A673 (cell line): ENCODE measurements around the gene HMCN1. TPM values are rescaled to one million over a fixed set of nuclear protein-coding genes. Genes with fewer than 3 reads are reported as not detected.

ENCODE experiments used
- BruUV-seq: library from RNA; stranded (reverse); fragments of 400-500 nt; replicated peaks from 2 replicates; lab custom pipeline; 2021; lab: Mats Ljungman, UMichigan
- CTCF ChIA-PET: fragments of 300-600 bp; sonication (Branson Sonifier 250); formaldehyde crosslinking; loops from one replicate; lab custom pipeline; 2022; ENCODE audit warnings: antibody characterized with exemption; lab: Charles Lee
- POLR2A ChIA-PET: fragments of 300-600 bp; sonication (Branson Sonifier 250); formaldehyde crosslinking; loops from one replicate; lab custom pipeline; 2022; ENCODE audit warnings: antibody characterized with exemption; ENCODE audit not compliant: low non-redundant PET; lab: Charles Lee
- DNase-seq: peaks from one replicate; pipeline ENCODE4 v3.0.0-alpha.2; 2015; ENCODE audit warnings: low spot score
- H3K27ac ChIP-seq: fragments of 200-600 bp; sonication (generic); 2 replicates; pipeline ENCODE4 v1.5.1; 2016; ENCODE audit warnings: mixed run types, low read depth, mild to moderate bottlenecking, mixed read lengths, antibody characterized with exemption, low read length; ENCODE audit not compliant: poor library complexity, severe bottlenecking
- H3K27me3 ChIP-seq: fragments of 200-600 bp; sonication (generic); replicated peaks from 2 replicates; pipeline ENCODE4 v1.6.1; 2017; ENCODE audit warnings: mixed run types, low read depth, mild to moderate bottlenecking, mixed read lengths, antibody characterized with exemption, low read length; ENCODE audit not compliant: insufficient read depth, poor library complexity
- H3K36me3 ChIP-seq: fragments of 200-600 bp; sonication (generic); 2 replicates; pipeline ENCODE4 v1.6.1; 2016; ENCODE audit warnings: mixed run types, mild to moderate bottlenecking, mixed read lengths, antibody characterized with exemption, low read length; ENCODE audit not compliant: insufficient read depth, poor library complexity, severe bottlenecking
- H3K4me1 ChIP-seq: fragments of 200-600 bp; sonication (generic); 2 replicates; pipeline ENCODE4 v1.6.1; 2017; ENCODE audit warnings: mixed run types, mild to moderate bottlenecking, mixed read lengths, antibody characterized with exemption, low read length; ENCODE audit not compliant: insufficient read depth, poor library complexity, severe bottlenecking
- H3K4me3 ChIP-seq: fragments of 200-600 bp; sonication (generic); 2 replicates; pipeline ENCODE4 v1.5.1; 2016; ENCODE audit warnings: low read depth, mixed run types, mild to moderate bottlenecking, mixed read lengths, low read length; ENCODE audit not compliant: poor library complexity, severe bottlenecking
- H3K9me3 ChIP-seq: fragments of 200-600 bp; sonication (generic); 2 replicates; pipeline ENCODE4 v1.6.1; 2016; ENCODE audit warnings: mixed run types, low read depth, mild to moderate bottlenecking, mixed read lengths, antibody characterized with exemption, low read length; ENCODE audit not compliant: poor library complexity, severe bottlenecking
- CTCF ChIP-seq: fragments of 300-800, 200-600 bp; sonication (generic); conservative IDR thresholded peaks from 2 replicates; pipeline ENCODE4 v1.5.1; 2017; ENCODE audit warnings: low read depth, mild to moderate bottlenecking, antibody characterized with exemption, low read length, moderate library complexity, mixed read lengths
- EZH2 ChIP-seq: fragments of 200-600 bp; sonication (generic); IDR thresholded peaks from 2 replicates; pipeline ENCODE4 v1.6.1; 2017; ENCODE audit warnings: borderline replicate concordance, low read depth, mild to moderate bottlenecking, mixed read lengths, antibody characterized with exemption, low read length; ENCODE audit not compliant: poor library complexity, severe bottlenecking
- intact Hi-C: fragments of 100-400 bp; cut with micrococcal nuclease; formaldehyde crosslinking; loops from one replicate; pipeline ENCODE4 v1.10.0; 2022; ENCODE audit not compliant: unreplicated experiment
- total RNA-seq: library from RNA; stranded (reverse); gene quantifications from 2 replicates; pipeline ENCODE4 v1.2.3, GENCODE V29; 2021

HMCN1 gene
- total RNA-seq, 1 experiment from 2014 or later = 134 TPM

GRCh38 chr1:186063091-186063657 is 329.0 kb downstream of the HMCN1 start:
- DNase-seq = peak; percentile 79
- peaks cover 48% of the 10 kb centered on the region for H3K36me3 ChIP-seq
- no TSS peak for BruUV-seq
- H3K4me1 ChIP-seq = peaks cover 54% of the 10 kb centered on the region
- no peaks in the 10 kb centered on the region for H3K9me3 ChIP-seq
- CTCF ChIA-PET = no interaction called here
- H3K27me3 ChIP-seq = no peaks in the 10 kb centered on the region
- intact Hi-C loops = loop anchor here (1.0 to 10.0 kb wide), 2 partner anchors 248 to 347 kb away; no protein-coding TSS in a partner anchor
- H3K4me3 ChIP-seq = no peak overlapping the region
- TF ChIP-seq CTCF (no peak), EZH2 (no peak)
- peak overlapping the region; percentile 77 for H3K27ac ChIP-seq
- POLR2A ChIA-PET = no interaction called here

GRCh38 chr1:186066411-186066810 is 332.2 kb downstream of the HMCN1 start:
- BruUV-seq = no TSS peak
- ChIA-PET POLR2A (no interaction called here), CTCF (no interaction called here)
- intact Hi-C loops = loop anchor here (10.0 kb wide), 1 partner anchor 252 kb away; no protein-coding TSS in a partner anchor
- H3K27me3 ChIP-seq = no peaks in the 10 kb centered on the region
- peaks cover 68% of the 10 kb centered on the region for H3K36me3 ChIP-seq
- no peak for DNase-seq
- peaks cover 25% of the 10 kb centered on the region for H3K4me1 ChIP-seq
- no peaks in the 10 kb centered on the region for H3K9me3 ChIP-seq
- TF ChIP-seq CTCF (no peak), EZH2 (no peak)
- no peak overlapping the region for H3K4me3 ChIP-seq
- no peak overlapping the region for H3K27ac ChIP-seq

- Histone ChIP-seq H3K27me3 (no peaks in the 10 kb centered on the region), H3K27ac (no peak overlapping the region), H3K36me3 (peaks cover 82% of the 10 kb centered on the region), H3K4me1 (peaks cover 24% of the 10 kb centered on the region), H3K4me3 (no peak overlapping the region), H3K9me3 (no peaks in the 10 kb centered on the region)
- intact Hi-C loops = no loop called here
- CTCF ChIA-PET = no interaction called here
- DNase-seq = no peak
- no peak for TF ChIP-seq CTCF
- no peak for TF ChIP-seq EZH2
- POLR2A ChIA-PET = no interaction called here
- BruUV-seq = no TSS peak
Observed at GRCh38 chr1:186073697-186074096, 339.5 kb downstream of the HMCN1 start.
